Measurements from ENCODE around the gene ATG2A. TPM values are rescaled to one million over a fixed set of nuclear protein-coding genes. Genes with fewer than 3 reads are reported as not detected.

The ATG2A gene
- total and polyA plus RNA-seq, 10 of the 15 experiments (the other 5 are each of a cell fraction or from before 2014, with no cell fraction given) = 0.08 to 19.0 (median 4.6) TPM

DNA sequence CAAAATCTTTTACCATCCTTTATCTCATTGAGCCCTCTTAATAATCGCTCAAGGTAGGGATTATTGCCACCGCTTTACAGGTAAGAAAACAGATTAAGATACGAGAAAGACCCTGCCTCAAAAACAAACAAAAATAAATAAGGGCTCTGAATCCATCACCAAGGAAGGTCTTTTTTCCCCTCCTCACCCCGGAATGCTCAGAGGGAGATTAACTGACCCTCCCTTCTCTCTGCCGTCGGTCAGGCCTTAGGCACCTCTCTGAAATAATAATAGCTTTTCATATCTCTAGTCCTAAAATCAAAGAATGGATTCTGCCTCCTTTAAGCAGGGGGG is 620 bp upstream of the ATG2A start:
- FAIRE-seq = no peak

More for the DNA sequence above, 620 bp upstream of the ATG2A start:
- Histone ChIP-seq H3K4me3 (peak overlapping the region; percentile 77), H4K20me1 (ENCODE audit: control insufficient read depth, insufficient read depth) (no peaks in the 10 kb centered on the region), H3K36me3 (ENCODE audit: control insufficient read depth in 2 of 2, insufficient read depth in 2 of 2, low read length in 1 of 2) (no peaks in the 10 kb centered on the region), H3K4me1 (ENCODE audit: control insufficient read depth, insufficient read depth, low read length) (peaks cover 6% of the 10 kb centered on the region), H3K27me3 (replicated peaks in 1 of 2; ENCODE audit: control insufficient read depth in 2 of 2, insufficient read depth in 2 of 2, low read length in 1 of 2) (no peaks in the 10 kb centered on the region), H3K9ac (ENCODE audit: control insufficient read depth, insufficient read depth, low read length) (peak overlapping the region; percentile 36; the same call in 1 of the 2 replicates), H2AFZ (ENCODE audit: control insufficient read depth, low read depth, low read length) (peak overlapping the region; percentile 58), H3K79me2 (ENCODE audit: control insufficient read depth, insufficient read depth, low read length) (peaks cover 11% of the 10 kb centered on the region), H3K4me2 (ENCODE audit: control insufficient read depth, insufficient read depth) (peak overlapping the region; percentile 23), H3K27ac (ENCODE audit: control insufficient read depth, insufficient read depth) (peak overlapping the region; percentile 5; the same call in 1 of the 2 replicates), H3K9me3 (replicated peaks; ENCODE audit: control insufficient read depth, insufficient read depth, low read length) (no peaks in the 10 kb centered on the region)
- 0% methylated on average over 6 of the region's 6 CpGs for WGBS (ENCODE audit: insufficient coverage, insufficient replicate concordance, low lambda C conversion rate, missing lambda C conversion rate)
- in situ Hi-C loops (cut with MboI) (no loop called here), intact Hi-C loops (cut with micrococcal nuclease; ENCODE audit: unreplicated experiment) (loop anchor here (5.0 kb wide), 1 partner anchor 195 kb away; the partner anchor contains the start of gene TM7SF2)
- BruUV-seq (replicated peaks) = TSS peak; percentile 96
- CTCF ChIA-PET = interaction anchor here (0.6 to 2.3 kb wide), 12 partner anchors 9 to 200 kb away, joined by 3 to 18 read pairs (median 3); partner anchors contain the start of genes BATF2 and ZNHIT2
- RAD21 ChIA-PET (ENCODE audit: unreplicated experiment) = interaction anchor here (0.7 kb wide), 1 partner anchor 58 kb away, joined by 3 read pairs; no protein-coding TSS in a partner anchor
- POLR2A ChIA-PET = interaction anchor here (0.6 to 1.4 kb wide), 6 partner anchors 9 to 136 kb away, joined by 3 to 4 read pairs (median 3); no protein-coding TSS in a partner anchor
- TF ChIP-seq LARP7 (IDR thresholded peaks at IDR 0.05) (no peak), IKZF2 (IDR thresholded peaks at IDR 0.05) (no peak), RAD51 (IDR thresholded peaks at IDR 0.05) (peak; percentile 32; the same call in 1 of the 2 replicates), ZBTB40 (IDR thresholded peaks at IDR 0.05; ENCODE audit: borderline replicate concordance) (peak; percentile 52; the same call in 1 of the 2 replicates)
- TF ChIP-seq, protein P1, sequence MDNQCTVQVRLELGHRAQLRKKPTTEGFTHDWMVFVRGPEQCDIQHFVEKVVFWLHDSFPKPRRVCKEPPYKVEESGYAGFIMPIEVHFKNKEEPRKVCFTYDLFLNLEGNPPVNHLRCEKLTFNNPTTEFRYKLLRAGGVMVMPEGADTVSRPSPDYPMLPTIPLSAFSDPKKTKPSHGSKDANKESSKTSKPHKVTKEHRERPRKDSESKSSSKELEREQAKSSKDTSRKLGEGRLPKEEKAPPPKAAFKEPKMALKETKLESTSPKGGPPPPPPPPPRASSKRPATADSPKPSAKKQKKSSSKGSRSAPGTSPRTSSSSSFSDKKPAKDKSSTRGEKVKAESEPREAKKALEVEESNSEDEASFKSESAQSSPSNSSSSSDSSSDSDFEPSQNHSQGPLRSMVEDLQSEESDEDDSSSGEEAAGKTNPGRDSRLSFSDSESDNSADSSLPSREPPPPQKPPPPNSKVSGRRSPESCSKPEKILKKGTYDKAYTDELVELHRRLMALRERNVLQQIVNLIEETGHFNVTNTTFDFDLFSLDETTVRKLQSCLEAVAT (IDR thresholded peaks at IDR 0.05) = peak; percentile 69
- SMC1A ChIA-PET (ENCODE audit: uncharacterized antibody, unreplicated experiment) = interaction anchor here (0.8 to 1.8 kb wide), 4 partner anchors 45 to 79 kb away, joined by 3 to 19 read pairs (median 4); partner anchors contain the start of gene BATF2
- ATAC-seq (no peak), DNase-seq (ENCODE audit: low read depth, low spot score) (no peak)
